SK-N-MC (cell line): ENCODE data around the gene KDM2A.

Experiments
- EZH2 ChIP-seq: fragments of 200-600 bp; sonication (generic); IDR thresholded peaks from one replicate; pipeline ENCODE4 v1.6.1; 2017; ENCODE audit warnings: antibody characterized with exemption
- POLR2AphosphoS5 ChIP-seq: IDR thresholded peaks from 2 replicates; pipeline ENCODE4 v1.6.1; 2012; ENCODE audit warnings: mild to moderate bottlenecking, low read depth, low read length, borderline replicate concordance

DNA sequence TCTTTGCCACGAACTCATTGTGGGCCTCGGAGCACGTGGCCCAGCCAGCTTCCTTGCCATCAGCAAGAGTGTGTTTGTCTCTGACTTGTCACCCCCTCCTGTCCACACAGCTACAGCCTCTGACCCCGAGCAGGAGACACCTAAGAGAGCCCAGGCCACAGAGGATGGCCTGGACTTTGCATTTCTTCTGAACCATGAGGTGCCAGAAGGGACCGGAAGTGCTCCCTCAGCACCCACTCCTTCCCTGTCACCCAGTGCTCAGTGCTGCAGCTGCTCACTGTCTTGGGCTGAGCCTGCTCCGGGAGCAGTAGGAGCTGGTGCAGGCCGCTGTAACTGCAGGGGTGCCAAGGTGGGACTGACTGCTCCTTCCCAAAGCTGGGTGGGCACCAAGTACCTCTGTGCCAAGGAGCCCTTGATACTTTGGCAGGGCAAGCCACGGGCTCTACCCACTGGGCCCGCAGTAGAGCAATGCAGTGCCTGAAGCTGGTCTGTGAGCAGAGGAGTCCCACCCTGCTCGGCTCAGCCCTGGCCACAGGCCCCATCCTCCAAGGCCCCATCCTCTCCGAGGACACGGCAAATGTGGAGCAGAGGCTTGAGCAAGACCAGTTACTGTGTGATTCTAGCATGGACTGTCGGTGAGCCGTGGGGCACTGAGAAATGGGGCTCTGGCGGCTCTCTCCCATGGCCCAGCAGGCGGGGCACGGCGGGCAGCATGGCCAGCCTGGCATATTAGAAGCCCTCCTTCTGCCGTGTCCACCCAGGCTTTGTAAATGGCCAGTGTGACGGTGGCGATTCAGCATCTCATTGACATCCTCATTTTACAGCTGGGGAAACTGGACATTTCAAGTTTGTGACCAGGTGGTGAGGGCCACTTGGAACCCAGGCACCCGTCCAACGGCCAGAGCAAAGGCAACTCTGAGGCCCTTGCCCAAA is 153.5 kb downstream of the KDM2A start:
- TF ChIP-seq POLR2AphosphoS5 (no peak), EZH2 (no peak)
